Measurements from ENCODE around the gene MAN2B2. TPM values are rescaled to one million over a fixed set of nuclear protein-coding genes. Genes with fewer than 3 reads are reported as not detected.
A peak's percentile ranks its signal among the peaks of the same experiment; 100 is the strongest.

Gene MAN2B2
- total and polyA plus RNA-seq, 9 of the 15 experiments (the other 6 are each of a cell fraction or from before 2014, with no cell fraction given) = 0.21 to 8.8 (median 3.7) TPM

GRCh38 chr4:6561706-6562371 lies 13.2 kb upstream of the MAN2B2 start:
- ATAC-seq (peak; percentile 24), FAIRE-seq (no peak), DNase-seq (ENCODE audit: extremely low read depth in 1 of 4, low spot score in 3 of 4) (no peak)
- Histone ChIP-seq H3K27ac (ENCODE audit: extremely low read depth, low read depth, low read length) (no peak overlapping the region), H3K36me3 (ENCODE audit: control insufficient read depth, insufficient read depth, low read length) (no peaks in the 10 kb centered on the region), H3K79me2 (ENCODE audit: control insufficient read depth, insufficient read depth, low read length) (no peaks in the 10 kb centered on the region), H3K9me3 (replicated peaks; ENCODE audit: control insufficient read depth, insufficient read depth, low read depth, low read length) (peaks cover 7% of the 10 kb centered on the region; the same call in 1 of the 2 replicates), H3K27me3 (ENCODE audit: control insufficient read depth in 2 of 2, insufficient read depth in 2 of 2, low read length in 2 of 2) (peaks cover 32 to 73% of the 10 kb centered on the region in 2 experiments), H3K9ac (ENCODE audit: insufficient read depth in 1 of 2, low read depth in 2 of 2, low read length in 2 of 2) (no peak overlapping the region), H3K4me2 (ENCODE audit: insufficient read depth, low read length) (no peak overlapping the region), H4K20me1 (replicated peaks; ENCODE audit: control insufficient read depth, insufficient read depth, low read length) (peaks cover 14% of the 10 kb centered on the region; the same call in 1 of the 2 replicates), H3K4me1 (replicated peaks in 1 of 2; ENCODE audit: control insufficient read depth in 2 of 2, insufficient read depth in 2 of 2, low read length in 2 of 2) (peaks cover 2 to 21% of the 10 kb centered on the region in 2 experiments; a peak in 3 of 5 replicates), H3K9me1 (ENCODE audit: control insufficient read depth, insufficient read depth, low read length) (no peaks in the 10 kb centered on the region), H2AFZ (ENCODE audit: low read depth, low read length) (no peak overlapping the region), H3K4me3 (no peak overlapping the region)
- BruUV-seq (replicated peaks) = no TSS peak
- POLR2A ChIA-PET = interaction anchor here (0.6 kb wide), 2 partner anchors 14 to 695 kb away, joined by 3 to 5 read pairs; no protein-coding TSS in a partner anchor
- TF ChIP-seq ZMIZ1 (IDR thresholded peaks at IDR 0.05; ENCODE audit: low read depth in 2 of 2, low read length in 2 of 2) (no peak), NRF1 (conservative IDR thresholded peaks at IDR 0.05 in 1 of 2, IDR thresholded peaks at IDR 0.05 in 1 of 2) (peak; percentile 47 to 55; a peak in 3 of 4 replicates), BRD9 (IDR thresholded peaks at IDR 0.05; ENCODE audit: low read depth, partially characterized antibody) (no peak)
- intact Hi-C loops (cut with micrococcal nuclease) = no loop called here
- CTCF ChIA-PET (ENCODE audit: low intra/inter-chr PET ratio) = no interaction called here
- in situ Hi-C loops (cut with MboI) = no loop called here
- under 1% methylated on average over 15 of the region's 16 CpGs for WGBS (ENCODE audit: insufficient coverage, low coverage, missing lambda C conversion rate)

Data from K562 (cell line).